GM18508 (cell line): ENCODE measurements around the gene TRMU.
"Not testable (repeated sequence)": the region's sequence is repeated elsewhere in the genome, so short reads cannot be mapped to it uniquely, and the experiment has no call there.

Source experiments
- ATAC-seq: cut with Tn5 transposase; IDR thresholded peaks from one replicate; pipeline ENCODE4 v1.9.1; 2021; ENCODE audit warnings: moderate number of reproducible peaks; ENCODE audit not compliant: insufficient read depth, unreplicated experiment

Gene TRMU

GRCh38 chr22:46297151-46297812 is 38.2 kb upstream of the TRMU start:
- ATAC-seq: no peak

- no peak for ATAC-seq
Observed at GRCh38 chr22:46299101-46299500, 36.4 kb upstream of the TRMU start.

- ATAC-seq: no peak
Observed at GRCh38 chr22:46300491-46300890, 35.0 kb upstream of the TRMU start.

- ATAC-seq: no peak
Observed at GRCh38 chr22:46303347-46303965, 32.1 kb upstream of the TRMU start.

- ATAC-seq: no peak
Observed at GRCh38 chr22:46308283-46308988, 27.1 kb upstream of the TRMU start.

- ATAC-seq: no peak
Observed at GRCh38 chr22:46309526-46310085, 25.9 kb upstream of the TRMU start.

GRCh38 chr22:46312056-46312455 is 23.5 kb upstream of the TRMU start:
- no peak for ATAC-seq

- ATAC-seq: not testable (repeated sequence)
Observed at GRCh38 chr22:46312848-46313247, 22.7 kb upstream of the TRMU start.

GRCh38 chr22:46315976-46316375 is 19.5 kb upstream of the TRMU start:
- no peak for ATAC-seq

GRCh38 chr22:46317646-46318045 is 17.9 kb upstream of the TRMU start:
- ATAC-seq: no peak

- ATAC-seq: no peak
Observed at GRCh38 chr22:46318576-46318975, 16.9 kb upstream of the TRMU start.

GRCh38 chr22:46319319-46319718 is 16.2 kb upstream of the TRMU start:
- no peak for ATAC-seq

- ATAC-seq: no peak
Observed at GRCh38 chr22:46320166-46320710, 15.3 kb upstream of the TRMU start.

- ATAC-seq: no peak
Observed at GRCh38 chr22:46320716-46321386, 14.7 kb upstream of the TRMU start.

GRCh38 chr22:46322711-46323110 is 12.8 kb upstream of the TRMU start:
- no peak for ATAC-seq

GRCh38 chr22:46323162-46323561 is 12.4 kb upstream of the TRMU start:
- no peak for ATAC-seq

- no peak for ATAC-seq
Observed at GRCh38 chr22:46326066-46326680, 9.3 kb upstream of the TRMU start.

- ATAC-seq: no peak
Observed at GRCh38 chr22:46327691-46328465, 7.6 kb upstream of the TRMU start.

- ATAC-seq: no peak
Observed at GRCh38 chr22:46328797-46329196, 6.7 kb upstream of the TRMU start.
